Astrocyte of the cerebellum (primary cell): ENCODE measurements around the gene GPR61.

Source experiments
- DNase-seq: peaks from one replicate; pipeline ENCODE4 v3.0.0-alpha.2; 2011; ENCODE audit warnings: low read depth
- H3K4me3 ChIP-seq: 2 replicates; pipeline ENCODE4 v1.5.1; 2011; ENCODE audit warnings: mild to moderate bottlenecking, low read depth, low read length, moderate library complexity
- in situ Hi-C: cut with HindIII; loops from 2 replicates; pipeline ENCODE4 v1.10.0; 2017; ENCODE audit warnings: low sequenced_read_pairs
- TF ChIP-seq, protein P1 (sequence below): IDR thresholded peaks from 2 replicates; pipeline ENCODE4 v1.5.1; 2012; ENCODE audit warnings: low read length, low read depth, moderate library complexity, mild to moderate bottlenecking; ENCODE audit errors: missing control alignments

GPR61 gene

GRCh38 chr1:109595531-109595930 lies 55.9 kb downstream of the GPR61 start:
- TF ChIP-seq, protein P1, sequence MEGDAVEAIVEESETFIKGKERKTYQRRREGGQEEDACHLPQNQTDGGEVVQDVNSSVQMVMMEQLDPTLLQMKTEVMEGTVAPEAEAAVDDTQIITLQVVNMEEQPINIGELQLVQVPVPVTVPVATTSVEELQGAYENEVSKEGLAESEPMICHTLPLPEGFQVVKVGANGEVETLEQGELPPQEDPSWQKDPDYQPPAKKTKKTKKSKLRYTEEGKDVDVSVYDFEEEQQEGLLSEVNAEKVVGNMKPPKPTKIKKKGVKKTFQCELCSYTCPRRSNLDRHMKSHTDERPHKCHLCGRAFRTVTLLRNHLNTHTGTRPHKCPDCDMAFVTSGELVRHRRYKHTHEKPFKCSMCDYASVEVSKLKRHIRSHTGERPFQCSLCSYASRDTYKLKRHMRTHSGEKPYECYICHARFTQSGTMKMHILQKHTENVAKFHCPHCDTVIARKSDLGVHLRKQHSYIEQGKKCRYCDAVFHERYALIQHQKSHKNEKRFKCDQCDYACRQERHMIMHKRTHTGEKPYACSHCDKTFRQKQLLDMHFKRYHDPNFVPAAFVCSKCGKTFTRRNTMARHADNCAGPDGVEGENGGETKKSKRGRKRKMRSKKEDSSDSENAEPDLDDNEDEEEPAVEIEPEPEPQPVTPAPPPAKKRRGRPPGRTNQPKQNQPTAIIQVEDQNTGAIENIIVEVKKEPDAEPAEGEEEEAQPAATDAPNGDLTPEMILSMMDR = no peak
- in situ Hi-C loops = no loop called here
- H3K4me3 ChIP-seq = no peak overlapping the region
- no peak for DNase-seq
